GM12873 (cell line): Measurements from ENCODE around the gene CGB5.
"Not testable (repeated sequence)": the region's sequence is repeated elsewhere in the genome, so short reads cannot be mapped to it uniquely, and the experiment has no call there.

Experiments used
- TF ChIP-seq, protein P1 (sequence below): IDR thresholded peaks from 2 replicates; pipeline ENCODE4 v1.5.1; 2012; ENCODE audit warnings: low read depth, mild to moderate bottlenecking, moderate library complexity, low read length, control low read depth; ENCODE audit not compliant: insufficient read depth; ENCODE audit errors: missing control alignments

Gene CGB5

DNA sequence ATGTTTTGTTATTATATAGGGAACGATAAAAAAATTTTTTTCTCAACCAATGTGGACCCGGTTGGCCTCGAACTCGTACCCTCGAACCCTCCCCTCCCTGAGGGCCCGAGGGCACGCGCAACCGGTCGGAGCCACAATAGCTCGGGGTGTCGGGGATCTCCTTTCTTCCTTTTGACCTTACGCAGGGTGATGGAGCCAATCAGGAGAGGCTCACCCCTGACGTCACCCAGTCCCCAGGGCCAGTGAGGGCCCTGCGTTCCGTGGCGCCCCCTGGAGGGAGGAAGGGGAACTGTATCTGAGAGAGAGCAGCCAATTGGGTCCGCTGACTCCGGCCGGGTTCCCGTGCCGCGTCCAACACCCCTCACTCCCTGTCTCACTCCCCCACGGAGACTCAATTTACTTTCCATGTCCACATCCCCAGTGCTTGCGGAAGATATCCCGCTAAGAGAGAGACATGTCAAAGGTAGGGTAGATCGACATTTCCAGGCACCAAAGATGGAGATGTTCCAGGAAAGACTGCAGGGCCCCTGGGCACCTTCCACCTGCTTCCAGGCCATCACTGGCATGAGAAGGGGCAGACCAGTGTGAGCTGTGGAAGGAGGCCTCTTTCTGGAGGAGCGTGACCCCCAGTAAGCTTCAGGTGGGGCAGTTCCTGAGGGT lies 11.9 kb upstream of the CGB5 start, which contains the start of gene CGB2:
CGB2 (plus strand) TSS at position 249 of the 660 bp plus-strand sequence; CDS start at position 455, 206 bp downstream.
- TF ChIP-seq, protein P1, sequence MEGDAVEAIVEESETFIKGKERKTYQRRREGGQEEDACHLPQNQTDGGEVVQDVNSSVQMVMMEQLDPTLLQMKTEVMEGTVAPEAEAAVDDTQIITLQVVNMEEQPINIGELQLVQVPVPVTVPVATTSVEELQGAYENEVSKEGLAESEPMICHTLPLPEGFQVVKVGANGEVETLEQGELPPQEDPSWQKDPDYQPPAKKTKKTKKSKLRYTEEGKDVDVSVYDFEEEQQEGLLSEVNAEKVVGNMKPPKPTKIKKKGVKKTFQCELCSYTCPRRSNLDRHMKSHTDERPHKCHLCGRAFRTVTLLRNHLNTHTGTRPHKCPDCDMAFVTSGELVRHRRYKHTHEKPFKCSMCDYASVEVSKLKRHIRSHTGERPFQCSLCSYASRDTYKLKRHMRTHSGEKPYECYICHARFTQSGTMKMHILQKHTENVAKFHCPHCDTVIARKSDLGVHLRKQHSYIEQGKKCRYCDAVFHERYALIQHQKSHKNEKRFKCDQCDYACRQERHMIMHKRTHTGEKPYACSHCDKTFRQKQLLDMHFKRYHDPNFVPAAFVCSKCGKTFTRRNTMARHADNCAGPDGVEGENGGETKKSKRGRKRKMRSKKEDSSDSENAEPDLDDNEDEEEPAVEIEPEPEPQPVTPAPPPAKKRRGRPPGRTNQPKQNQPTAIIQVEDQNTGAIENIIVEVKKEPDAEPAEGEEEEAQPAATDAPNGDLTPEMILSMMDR: peak; percentile 64

DNA sequence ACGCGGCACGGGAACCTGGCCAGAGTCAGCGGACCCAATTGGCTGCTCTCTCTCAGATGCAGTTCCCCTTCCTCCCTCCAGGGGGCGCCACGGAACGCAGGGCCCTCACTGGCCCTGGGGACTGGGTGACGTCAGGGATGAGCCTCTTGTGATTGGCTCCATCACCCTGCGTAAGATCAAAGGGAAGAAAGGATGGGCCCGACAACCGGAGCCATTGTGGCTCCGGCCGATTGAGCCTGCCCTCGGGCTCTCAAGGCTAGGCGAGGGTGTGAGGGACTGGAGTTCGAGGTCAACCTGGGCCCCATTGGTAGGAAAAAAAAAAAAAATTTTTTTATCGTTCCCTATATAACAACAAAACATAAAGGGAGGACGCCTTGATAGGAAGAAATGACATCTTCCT lies 6.8 kb upstream of the CGB5 start, which contains the start of gene CGB1:
CGB1 (minus strand) TSS at position 81 of the 400 bp plus-strand sequence. CDS start 184 bp downstream, outside the sequence.
- TF ChIP-seq, protein P1: peak; percentile 68

DNA sequence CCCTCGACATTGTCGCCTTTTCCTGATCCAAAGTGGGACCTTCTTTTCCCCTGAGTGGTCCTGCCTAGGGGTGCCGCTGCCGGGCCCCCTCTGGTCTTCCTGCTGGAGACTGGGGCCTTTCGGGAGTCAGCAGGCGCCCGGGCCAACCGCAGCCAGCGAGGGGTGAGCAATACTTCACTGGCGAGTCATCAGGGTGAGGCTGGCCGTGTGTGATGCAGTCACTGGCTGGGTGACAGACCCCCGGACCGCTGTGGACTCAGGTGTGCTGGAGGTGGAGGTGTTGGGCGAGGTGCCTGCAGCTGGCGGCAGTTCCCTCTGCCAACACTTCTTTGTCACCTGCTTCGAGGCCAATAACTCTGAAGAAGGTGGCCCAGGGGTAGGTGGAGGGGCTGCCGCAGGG lies 1.5 kb upstream of the CGB5 start:
- TF ChIP-seq, protein P1: no peak

DNA sequence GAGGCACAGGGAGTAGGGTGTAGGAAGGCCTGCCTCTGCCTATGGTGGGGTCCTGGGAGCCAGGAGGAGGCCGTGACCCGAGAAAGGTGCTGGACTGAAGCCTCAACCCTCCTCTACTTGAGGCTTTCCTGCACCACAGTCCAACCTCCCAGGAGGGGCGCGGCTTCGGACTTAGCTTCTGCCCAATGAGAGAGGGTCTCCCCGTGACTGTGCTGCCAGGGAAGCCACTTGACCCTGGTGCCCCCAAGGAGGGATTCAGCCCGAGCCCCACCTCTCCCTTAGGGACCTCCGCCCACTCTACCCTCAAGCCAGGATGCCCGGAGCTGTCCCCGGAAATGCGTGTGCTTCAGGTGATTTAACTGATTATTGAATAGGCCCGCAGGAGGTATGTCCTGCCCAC lies 5.4 kb downstream of the CGB5 start, which contains the start of gene CGB8:
CGB8 (minus strand) TSS at position 101 of the 400 bp plus-strand sequence. CDS start 372 bp downstream, outside the sequence.
- TF ChIP-seq, protein P1: not testable (repeated sequence)

DNA sequence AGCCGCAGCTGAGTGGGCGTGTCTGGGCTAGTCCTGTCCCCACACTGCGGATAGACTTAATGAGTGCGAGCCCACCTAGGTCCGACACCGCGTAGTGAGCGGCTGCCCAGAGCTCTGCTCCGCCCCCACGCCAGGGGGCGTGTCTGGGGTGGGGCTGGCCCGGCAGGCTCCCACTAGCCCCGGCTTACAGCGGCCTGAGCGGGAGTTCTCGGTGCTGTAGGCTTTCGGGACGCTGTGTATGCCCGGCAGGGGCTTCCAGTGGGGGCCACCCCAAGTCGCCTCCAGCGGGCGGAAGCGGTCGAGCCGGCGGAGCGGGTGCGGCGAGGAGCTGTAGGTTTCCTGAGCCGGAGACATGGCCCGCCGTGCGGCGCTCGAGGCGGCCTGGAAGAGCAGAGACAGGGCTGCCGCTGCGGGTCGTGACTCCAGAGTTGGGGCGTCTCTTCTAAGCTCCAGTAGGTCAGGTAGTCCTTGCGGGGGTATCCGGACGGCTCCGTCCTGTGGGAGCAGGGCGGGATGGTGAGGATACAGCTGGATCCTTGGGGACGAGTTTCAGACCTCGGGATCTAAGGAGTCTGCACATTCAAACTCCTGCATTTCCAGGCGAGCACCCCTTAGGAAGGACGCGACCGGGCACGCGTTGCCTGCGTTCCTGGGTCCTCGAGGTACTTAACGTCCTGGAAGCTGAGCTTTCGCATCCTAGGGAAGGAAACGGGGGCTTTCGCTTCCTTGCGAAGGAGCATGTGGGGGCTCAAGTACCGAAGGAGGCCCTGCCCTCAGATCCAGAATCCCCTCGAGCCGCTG lies 12.7 kb downstream of the CGB5 start:
- TF ChIP-seq, protein P1: peak; percentile 13

DNA sequence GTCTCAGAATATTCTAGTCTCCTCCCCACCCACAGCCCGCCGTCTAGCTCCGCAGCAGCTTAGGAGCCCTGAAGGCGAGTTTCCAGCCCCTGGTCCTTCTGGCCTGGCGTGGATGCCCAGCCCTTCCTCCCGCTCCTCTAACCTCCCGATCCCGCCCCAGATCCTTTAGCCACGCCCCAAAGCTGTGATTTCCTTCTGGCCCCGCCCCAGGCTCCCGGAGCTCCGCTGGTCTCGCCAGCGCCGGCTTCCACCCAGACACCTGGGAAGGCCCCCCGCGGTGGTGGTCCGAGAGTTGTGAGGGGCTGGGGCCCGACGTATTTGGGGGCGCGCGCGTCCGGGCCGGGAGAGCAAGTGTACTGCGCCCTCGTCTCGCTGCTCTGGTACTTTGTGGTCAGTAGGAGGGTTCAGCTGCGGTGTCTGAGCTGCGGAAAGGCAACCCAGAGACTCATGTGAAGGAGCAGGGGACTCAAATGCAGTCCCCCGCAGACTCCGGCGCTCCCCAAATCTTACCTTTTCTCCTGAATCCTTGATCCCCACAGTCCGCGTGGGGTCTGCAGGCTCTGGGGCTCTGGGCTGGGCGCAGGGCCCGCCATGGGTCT lies 14.1 kb downstream of the CGB5 start, which contains the start of gene CGB7:
CGB7 (minus strand) TSS at position 114 of the 599 bp plus-strand sequence. CDS start 2,374 bp downstream, outside the sequence.
- TF ChIP-seq, protein P1: no peak

DNA sequence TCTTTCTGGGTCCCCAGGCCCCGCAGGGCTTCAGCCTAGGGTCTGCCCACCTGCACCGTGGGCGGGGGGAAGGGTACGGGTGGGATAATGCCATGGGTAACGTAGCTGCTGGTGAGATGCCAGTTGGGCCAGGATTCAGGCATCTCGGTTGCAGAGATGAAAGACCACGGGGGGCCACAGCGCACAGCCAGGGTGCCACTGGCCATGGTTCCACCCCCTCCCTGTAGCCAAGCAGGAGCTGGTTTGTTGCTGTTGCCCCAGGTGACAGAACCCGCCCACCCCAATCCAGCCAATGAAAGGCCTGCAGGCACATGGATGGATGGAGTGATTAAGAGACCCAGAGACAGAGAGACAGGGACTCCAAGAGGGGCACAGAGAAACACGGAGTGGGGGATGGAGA lies 14.9 kb downstream of the CGB5 start:
- TF ChIP-seq, protein P1: no peak
